SKM-1 treated with dmso at 0.1 percent for 144 hours (cell line): ENCODE results near the gene ZC3H7B.
A peak's percentile ranks its signal among the peaks of the same experiment; 100 is the strongest.
"Not testable (repeated sequence)": the region's sequence is repeated elsewhere in the genome, so short reads cannot be mapped to it uniquely, and the experiment has no call there.

Experiments used
- DNase-seq: peaks from one replicate; lab custom pipeline; 2025; ENCODE audit not compliant: unreplicated experiment; lab: John Stamatoyannopoulos, UW

Gene ZC3H7B

GRCh38 chr22:41285441-41285819 is 15.9 kb upstream of the ZC3H7B start:
- DNase-seq, result peak; percentile 17

DNA sequence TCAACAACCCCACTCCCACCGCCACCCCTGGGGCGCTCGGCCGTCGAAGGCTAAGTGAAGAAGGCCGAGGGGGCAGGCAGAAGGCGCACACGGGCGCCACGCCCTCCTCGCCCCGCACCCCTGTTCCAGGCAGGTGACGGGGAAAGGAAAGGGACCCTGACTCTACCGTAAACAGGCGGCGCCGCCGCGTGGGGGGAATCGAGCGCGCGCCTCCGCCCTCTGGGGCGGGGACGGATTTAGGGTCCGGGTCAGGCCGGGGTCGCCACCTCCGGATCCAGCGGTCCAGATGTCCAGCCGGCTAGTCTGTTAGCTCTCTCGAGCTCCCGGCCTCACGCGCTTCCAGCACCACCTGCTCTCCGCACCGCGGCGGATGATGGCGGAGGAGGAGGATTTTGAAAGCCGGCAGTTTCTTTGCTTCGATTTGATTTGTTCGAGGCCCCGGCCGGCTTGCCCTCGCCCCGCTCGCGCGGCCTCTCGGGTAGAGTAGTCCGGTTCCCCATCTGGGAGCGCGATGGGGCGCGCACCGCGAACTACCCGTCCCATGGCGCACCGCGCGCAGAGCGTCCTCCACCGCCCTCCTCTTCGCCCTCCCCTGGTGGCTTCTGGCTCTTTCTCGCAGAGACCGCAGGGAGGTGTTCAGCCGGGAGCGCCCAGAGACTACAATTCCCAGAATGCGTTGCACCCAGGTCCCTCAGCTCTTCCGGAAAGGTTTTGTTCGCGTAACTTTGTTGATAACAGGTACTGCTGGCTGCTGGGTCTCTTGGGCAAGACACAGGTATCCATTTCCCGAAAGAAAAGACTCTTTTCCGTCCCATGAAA is 15.3 kb upstream of the ZC3H7B start, which contains the start of gene RANGAP1:
TSS of gene RANGAP1 (minus strand) at position 368 of the 819 bp plus-strand sequence. CDS start 5,143 bp downstream, outside the sequence.
- peak; percentile 99 for DNase-seq

DNA sequence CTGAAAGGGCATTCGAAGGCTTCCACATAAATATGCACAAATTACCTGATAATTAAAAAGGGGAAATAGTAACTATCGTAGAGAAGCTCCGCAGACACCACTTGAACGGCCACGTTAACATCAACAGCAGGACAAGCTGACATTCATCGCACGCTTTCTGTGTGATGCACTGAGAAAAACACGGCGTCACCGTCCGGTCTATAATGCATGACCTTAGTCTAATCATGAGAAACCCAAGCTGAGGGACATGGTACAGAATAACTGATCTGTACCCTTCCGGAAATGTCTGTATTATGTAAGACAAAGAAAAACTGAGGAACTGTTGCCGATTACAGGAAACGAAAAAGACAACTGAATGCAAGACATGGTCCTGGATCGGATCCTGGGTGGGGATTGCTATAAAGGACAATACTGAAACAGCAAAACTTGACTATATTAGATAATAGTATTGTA is 14.7 kb upstream of the ZC3H7B start:
- DNase-seq, result peak; percentile 88

DNA sequence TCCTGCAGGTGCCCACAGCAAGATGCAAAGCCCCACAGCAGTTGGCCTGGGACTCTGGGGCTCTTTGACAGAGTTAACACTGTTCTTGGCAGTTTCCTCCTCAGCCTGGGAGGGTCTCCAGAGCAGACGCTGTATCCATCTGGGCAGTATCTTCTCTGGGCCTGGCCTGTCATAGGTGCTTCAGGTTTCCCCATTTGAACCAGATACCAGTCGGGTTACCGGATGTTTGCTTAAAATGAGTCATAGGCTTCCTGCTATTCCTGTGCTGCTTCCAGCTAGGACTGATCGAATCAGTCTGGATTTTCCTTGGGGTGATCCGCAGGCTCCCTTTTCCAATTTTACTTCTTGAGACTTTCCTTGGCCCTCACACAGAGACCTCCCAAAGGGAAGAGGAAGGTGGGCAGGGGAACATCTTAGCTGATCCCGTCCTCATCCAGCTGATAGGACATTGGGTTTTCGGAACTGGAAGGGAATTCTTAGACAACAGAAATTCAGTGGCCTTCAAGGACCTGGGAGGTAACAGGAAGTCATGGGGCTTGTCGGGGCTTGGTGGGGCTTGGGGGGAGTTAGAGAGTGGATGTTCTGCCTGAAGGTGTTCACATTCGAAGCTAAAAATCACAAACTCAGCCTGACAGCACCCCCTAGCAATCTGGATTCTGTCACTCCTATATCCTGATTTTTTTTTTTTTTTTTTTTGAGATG is 12.9 kb upstream of the ZC3H7B start:
- no peak for DNase-seq

GRCh38 chr22:41289671-41290070 is 11.7 kb upstream of the ZC3H7B start:
- no peak for DNase-seq

GRCh38 chr22:41290262-41291221 is 10.8 kb upstream of the ZC3H7B start:
- no peak for DNase-seq

DNA sequence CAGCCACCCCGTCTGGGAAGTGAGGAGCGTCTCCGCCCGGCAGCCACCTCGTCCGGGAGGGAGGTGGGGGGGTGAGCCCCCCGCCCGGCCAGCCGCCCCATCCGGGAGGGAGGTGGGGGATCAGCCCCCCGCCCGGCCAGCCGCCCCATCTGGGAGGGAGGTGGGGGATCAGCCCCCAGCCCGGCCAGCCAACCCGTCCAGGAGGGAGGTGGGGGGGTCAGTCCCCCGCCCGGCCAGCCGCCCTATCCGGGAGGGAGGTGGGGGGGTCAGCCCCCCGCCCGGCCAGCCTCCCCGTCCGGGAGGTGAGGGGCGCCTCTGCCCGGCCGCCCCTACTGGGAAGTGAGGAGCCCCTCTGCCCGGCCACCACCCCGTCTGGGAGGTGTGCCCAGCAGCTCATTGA is 6.5 kb upstream of the ZC3H7B start:
- not testable (repeated sequence) for DNase-seq

DNA sequence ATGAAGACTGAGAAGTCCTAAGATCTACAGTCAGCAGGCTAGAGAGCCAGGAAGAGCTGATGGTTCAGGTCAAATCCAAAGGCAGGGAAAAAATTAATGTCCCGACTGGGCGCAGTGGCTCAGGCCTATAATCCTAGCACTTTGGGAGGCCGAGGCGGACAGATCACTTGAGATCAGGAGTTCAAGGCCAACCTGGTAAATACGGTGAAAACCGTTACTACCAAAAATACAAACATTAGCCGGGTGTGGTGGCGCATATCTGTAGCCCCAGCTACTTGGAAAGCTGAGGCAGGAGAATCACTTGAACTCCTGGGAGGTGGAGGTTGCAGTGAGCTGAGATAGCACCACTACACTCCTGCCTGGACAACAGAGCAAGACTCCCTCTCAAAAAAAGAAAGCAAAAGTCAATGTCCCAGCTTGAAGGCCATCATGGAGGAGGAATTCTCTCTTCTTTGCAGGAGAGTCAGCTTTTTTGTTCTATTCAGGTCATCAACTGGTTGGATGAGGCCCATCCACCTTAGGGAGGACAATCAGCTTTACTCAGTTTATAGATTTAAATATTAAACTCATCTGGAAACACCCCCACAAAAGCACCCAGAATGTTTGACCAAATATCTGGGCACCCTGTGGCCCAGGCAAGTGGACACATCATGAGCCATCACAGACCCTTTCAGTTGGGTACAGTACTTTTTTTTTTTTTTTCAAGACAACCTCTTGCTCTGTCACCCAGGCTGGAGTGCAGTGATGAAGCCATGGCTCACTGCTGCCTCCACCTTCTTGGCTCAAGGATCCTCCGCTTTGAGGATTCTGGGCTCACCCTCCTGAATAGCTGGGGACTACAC is 4.3 kb upstream of the ZC3H7B start:
- no peak for DNase-seq

GRCh38 chr22:41300661-41301060 is 664 bp upstream of the ZC3H7B start:
- DNase-seq, result no peak

GRCh38 chr22:41302021-41302767 is 869 bp downstream of the ZC3H7B start:
- DNase-seq, result no peak

DNA sequence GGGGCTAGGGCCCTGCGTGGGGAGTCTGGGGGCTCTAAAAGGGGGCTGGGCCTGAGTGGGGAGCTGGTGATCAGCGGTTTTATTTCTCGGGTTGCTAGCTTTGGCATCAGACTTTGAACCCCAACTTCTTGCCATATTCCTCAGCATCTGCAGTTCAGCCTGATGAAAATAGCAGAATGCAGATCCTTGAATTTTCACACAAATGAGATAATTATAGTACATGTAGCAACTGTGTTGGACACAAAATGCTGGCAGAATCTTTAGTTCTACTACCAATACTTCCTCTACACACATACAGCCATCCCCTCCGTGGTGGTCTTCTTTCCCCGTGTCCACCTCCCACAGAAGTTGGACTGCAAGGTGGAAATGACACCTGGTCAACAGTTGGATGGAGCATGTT is 1.5 kb downstream of the ZC3H7B start:
- DNase-seq, result no peak

DNA sequence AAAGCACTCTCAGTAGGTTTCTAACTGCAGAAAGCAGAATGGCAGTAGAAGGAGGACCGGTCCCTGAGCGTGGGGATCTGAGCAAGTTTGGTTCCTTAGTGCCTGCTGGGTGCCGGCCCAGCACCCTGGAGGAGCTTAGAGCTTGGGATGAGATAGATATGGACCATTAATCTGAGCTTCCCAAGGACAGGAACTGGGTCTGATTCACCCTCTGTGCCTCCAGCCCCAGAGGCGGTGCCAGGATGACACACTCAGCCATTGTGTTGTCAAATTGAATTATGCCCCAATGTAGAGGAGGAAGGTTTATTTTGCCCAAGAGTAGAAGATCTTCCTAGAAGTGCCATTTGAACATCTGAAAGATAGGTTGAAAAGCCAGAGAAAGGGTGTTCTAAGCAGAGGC is 4.3 kb downstream of the ZC3H7B start:
- DNase-seq, result no peak

DNA sequence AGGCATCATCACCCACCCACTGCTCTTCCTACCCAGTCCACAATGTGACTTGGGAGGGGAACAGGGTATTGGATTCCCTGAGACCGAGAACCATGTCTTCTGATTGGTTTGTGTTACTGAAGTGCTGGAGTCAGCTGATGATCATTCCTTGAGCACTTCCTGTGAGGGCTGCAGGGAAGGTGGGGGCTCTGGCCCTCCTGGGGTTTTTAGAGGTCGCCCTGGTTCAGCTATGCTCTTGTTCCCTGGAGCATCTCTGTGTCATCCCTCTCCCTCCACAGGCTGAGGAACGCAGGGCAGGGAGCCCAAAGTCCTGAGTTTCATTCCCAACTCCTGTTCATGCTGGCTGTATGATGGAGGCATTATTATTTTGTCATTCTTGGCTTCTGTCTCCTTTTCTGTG is 6.7 kb downstream of the ZC3H7B start:
- DNase-seq, result no peak

DNA sequence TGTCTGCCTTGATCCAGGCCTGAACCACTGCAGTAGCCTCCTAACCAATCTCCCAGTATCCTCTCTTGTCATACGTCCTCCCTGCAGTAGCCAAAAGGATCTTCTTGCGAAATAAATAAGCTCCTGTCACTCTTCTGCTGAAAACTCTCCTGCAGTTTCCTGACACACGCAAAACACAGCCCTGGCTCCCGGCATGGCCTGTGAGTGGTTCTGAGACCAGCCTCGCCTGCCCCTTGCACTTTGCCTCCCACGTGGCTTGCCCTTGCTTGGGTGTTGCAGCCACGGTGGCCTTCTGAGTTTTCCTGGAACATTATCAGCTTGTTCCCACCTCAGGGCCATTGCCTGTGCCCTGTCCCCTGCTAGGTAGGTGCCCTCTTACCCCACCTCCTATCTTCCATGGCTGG is 7.2 kb downstream of the ZC3H7B start:
- no peak for DNase-seq

GRCh38 chr22:41310336-41310735 is 9.0 kb downstream of the ZC3H7B start:
- DNase-seq, result no peak

DNA sequence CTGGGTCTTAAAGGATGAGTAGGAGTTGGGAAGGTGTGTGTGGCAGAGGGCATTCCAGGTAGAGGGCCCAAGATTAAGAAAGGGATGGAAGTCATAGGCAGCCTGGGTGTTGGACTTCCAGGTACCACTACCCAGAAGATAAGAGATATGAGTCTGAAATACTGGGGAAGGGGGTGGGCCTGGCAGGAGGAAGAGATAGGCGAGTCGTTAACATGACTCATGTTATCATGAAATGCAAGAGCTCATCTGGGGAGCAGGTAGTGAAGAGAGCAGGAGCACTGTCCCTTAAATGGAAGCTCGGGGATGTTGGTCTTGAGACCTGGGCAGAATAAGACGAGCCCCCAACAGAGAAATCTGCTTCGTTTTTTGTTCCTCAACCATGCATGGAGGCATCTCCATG is 10.2 kb downstream of the ZC3H7B start:
- DNase-seq, result no peak

- DNase-seq, result no peak
Observed at GRCh38 chr22:41314821-41315220, 13.5 kb downstream of the ZC3H7B start.

- DNase-seq, result no peak
Observed at GRCh38 chr22:41315586-41315985, 14.3 kb downstream of the ZC3H7B start.

- DNase-seq, result no peak
Observed at GRCh38 chr22:41320416-41321240, 19.3 kb downstream of the ZC3H7B start.
